Glutamatergic neuron (in vitro differentiated cells): ENCODE measurements around the gene ZDHHC19. TPM values are rescaled to one million over a fixed set of nuclear protein-coding genes. Genes with fewer than 3 reads are reported as not detected.
"Not testable (repeated sequence)": the region's sequence is repeated elsewhere in the genome, so short reads cannot be mapped to it uniquely, and the experiment has no call there.

Experiments
- DNase-seq: peaks from one replicate; pipeline ENCODE4 v3.0.0; 2022
- H3K27ac Mint-ChIP-seq: one replicate; pipeline ENCODE4 v1.8.0; 2020; ENCODE audit warnings: mild to moderate bottlenecking, mixed read lengths, inconsistent platforms; ENCODE audit not compliant: unreplicated experiment
- H3K27me3 Mint-ChIP-seq: one replicate; pipeline ENCODE4 v1.8.0; 2020; ENCODE audit warnings: mild to moderate bottlenecking, moderate library complexity, mixed read lengths, inconsistent platforms; ENCODE audit not compliant: unreplicated experiment
- H3K36me3 Mint-ChIP-seq: one replicate; pipeline ENCODE4 v1.8.0; 2020; ENCODE audit warnings: mild to moderate bottlenecking, mixed read lengths, inconsistent platforms; ENCODE audit not compliant: unreplicated experiment
- H3K4me1 Mint-ChIP-seq: one replicate; pipeline ENCODE4 v1.8.0; 2020; ENCODE audit warnings: mild to moderate bottlenecking, low read depth, mixed read lengths, inconsistent platforms; ENCODE audit not compliant: unreplicated experiment
- H3K4me3 Mint-ChIP-seq: one replicate; pipeline ENCODE4 v1.8.0; 2020; ENCODE audit warnings: mild to moderate bottlenecking, mixed read lengths, inconsistent platforms; ENCODE audit not compliant: unreplicated experiment
- H3K9me3 Mint-ChIP-seq: one replicate; pipeline ENCODE4 v1.8.0; 2020; ENCODE audit warnings: mild to moderate bottlenecking, moderate library complexity, mixed read lengths, inconsistent platforms; ENCODE audit not compliant: unreplicated experiment
- total RNA-seq: library from RNA; stranded (reverse); fragmentation: NEBNext Ultra II Directional; extraction: Animal tissue kit (Norgen Biotek cat#: 25700); gene quantifications from one replicate; pipeline ENCODE4 v1.2.1, GENCODE V29; 2021; ENCODE audit not compliant: unreplicated experiment
- TF ChIP-seq, protein P1 (sequence below): fragments of 200-600 bp; sonication (generic); IDR thresholded peaks from one replicate; pipeline ENCODE4 v1.5.0; 2021; ENCODE audit not compliant: partially characterized antibody, unreplicated experiment

The ZDHHC19 gene
- total RNA-seq, 1 donor from 2014 or later: 1.2 TPM

DNA sequence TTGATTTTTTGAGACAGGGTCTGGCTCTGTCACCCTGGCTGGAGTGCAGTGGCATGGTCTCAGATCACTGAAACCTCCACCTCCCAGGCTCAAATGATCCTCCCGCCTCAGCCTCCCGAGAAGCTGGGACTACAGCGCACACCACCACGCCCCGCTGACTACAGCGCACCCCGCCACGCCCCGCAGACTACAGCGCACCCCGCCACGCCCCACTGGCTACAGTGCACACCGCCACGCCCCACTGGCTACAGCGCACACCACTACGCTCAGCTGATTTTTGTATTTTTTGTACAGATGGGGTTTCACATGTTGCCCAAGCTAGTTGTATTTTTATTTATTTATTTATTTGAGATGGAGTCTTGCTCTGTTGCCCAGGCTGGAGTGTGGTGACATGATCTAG is 40.7 kb upstream of the ZDHHC19 start:
- TF ChIP-seq, protein P1, sequence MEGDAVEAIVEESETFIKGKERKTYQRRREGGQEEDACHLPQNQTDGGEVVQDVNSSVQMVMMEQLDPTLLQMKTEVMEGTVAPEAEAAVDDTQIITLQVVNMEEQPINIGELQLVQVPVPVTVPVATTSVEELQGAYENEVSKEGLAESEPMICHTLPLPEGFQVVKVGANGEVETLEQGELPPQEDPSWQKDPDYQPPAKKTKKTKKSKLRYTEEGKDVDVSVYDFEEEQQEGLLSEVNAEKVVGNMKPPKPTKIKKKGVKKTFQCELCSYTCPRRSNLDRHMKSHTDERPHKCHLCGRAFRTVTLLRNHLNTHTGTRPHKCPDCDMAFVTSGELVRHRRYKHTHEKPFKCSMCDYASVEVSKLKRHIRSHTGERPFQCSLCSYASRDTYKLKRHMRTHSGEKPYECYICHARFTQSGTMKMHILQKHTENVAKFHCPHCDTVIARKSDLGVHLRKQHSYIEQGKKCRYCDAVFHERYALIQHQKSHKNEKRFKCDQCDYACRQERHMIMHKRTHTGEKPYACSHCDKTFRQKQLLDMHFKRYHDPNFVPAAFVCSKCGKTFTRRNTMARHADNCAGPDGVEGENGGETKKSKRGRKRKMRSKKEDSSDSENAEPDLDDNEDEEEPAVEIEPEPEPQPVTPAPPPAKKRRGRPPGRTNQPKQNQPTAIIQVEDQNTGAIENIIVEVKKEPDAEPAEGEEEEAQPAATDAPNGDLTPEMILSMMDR: no peak
- H3K27me3 Mint-ChIP-seq: no peaks in the 10 kb centered on the region
- no peaks in the 10 kb centered on the region for H3K4me1 Mint-ChIP-seq
- H3K9me3 Mint-ChIP-seq: no peaks in the 10 kb centered on the region
- H3K36me3 Mint-ChIP-seq: peaks cover 9% of the 10 kb centered on the region
- H3K27ac Mint-ChIP-seq: no peak overlapping the region
- H3K4me3 Mint-ChIP-seq: no peak overlapping the region
- no peak for DNase-seq

DNA sequence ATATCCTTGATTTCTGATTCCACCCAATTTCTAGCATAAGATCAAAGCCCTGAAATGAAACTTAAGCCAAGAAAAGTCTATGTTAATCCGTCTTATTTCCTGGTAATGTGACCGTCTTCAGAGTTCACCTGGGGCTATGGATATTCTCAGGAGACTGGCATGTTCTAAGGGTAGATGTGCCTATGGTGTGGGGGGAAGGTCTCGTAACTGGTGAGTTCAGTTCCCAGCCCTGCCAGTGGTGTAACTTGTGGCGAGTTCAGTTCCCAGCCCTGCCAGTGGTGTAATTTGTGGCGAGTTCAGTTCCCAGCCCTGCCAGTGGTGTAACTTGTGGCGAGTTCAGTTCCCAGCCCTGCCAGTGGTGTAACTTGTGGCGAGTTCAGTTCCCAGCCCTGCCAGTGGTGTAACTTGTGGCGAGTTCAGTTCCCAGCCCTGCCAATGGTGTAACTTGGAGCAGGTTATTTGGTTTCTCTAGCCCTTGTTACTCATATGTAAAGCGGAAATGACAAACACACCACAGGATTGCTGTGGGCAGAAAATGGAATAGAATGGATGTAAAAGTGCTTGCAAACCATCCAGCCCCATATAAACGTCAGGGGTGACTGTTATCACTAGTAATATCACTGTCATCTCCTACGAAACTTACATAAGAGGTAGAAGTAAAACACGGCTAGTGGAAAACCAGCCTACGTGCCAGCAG is 35.6 kb upstream of the ZDHHC19 start:
- no peak for DNase-seq
- no peaks in the 10 kb centered on the region for H3K27me3 Mint-ChIP-seq
- peaks cover 18% of the 10 kb centered on the region for H3K36me3 Mint-ChIP-seq
- peaks cover 2% of the 10 kb centered on the region for H3K9me3 Mint-ChIP-seq
- no peaks in the 10 kb centered on the region for H3K4me1 Mint-ChIP-seq
- TF ChIP-seq, protein P1: no peak
- H3K27ac Mint-ChIP-seq: no peak overlapping the region
- H3K4me3 Mint-ChIP-seq: no peak overlapping the region

- not testable (repeated sequence) for H3K4me1 Mint-ChIP-seq, H3K27ac Mint-ChIP-seq, H3K36me3 Mint-ChIP-seq, H3K4me3 Mint-ChIP-seq, H3K27me3 Mint-ChIP-seq, H3K9me3 Mint-ChIP-seq, DNase-seq
Measured at GRCh38 chr3:196244166-196244565, 33.0 kb upstream of the ZDHHC19 start.

GRCh38 chr3:196241704-196242103 is 30.5 kb upstream of the ZDHHC19 start:
- Mint-ChIP-seq H3K4me3 (no peak overlapping the region), H3K4me1 (no peaks in the 10 kb centered on the region), H3K9me3 (peaks cover 2% of the 10 kb centered on the region), H3K36me3 (peaks cover 9% of the 10 kb centered on the region), H3K27ac (no peak overlapping the region), H3K27me3 (no peaks in the 10 kb centered on the region)
- TF ChIP-seq, protein P1: no peak
- no peak for DNase-seq

- no peak overlapping the region for H3K27ac Mint-ChIP-seq
- no peak for DNase-seq
- H3K4me1 Mint-ChIP-seq: no peaks in the 10 kb centered on the region
- TF ChIP-seq, protein P1: no peak
- no peaks in the 10 kb centered on the region for H3K27me3 Mint-ChIP-seq
- peaks cover 9% of the 10 kb centered on the region for H3K36me3 Mint-ChIP-seq
- no peak overlapping the region for H3K4me3 Mint-ChIP-seq
- peaks cover 2% of the 10 kb centered on the region for H3K9me3 Mint-ChIP-seq
Measured at GRCh38 chr3:196240424-196240823, 29.2 kb upstream of the ZDHHC19 start.
